PC-9 (cell line): ENCODE measurements around the gene CEP350. TPM values are rescaled to one million over a fixed set of nuclear protein-coding genes. Genes with fewer than 3 reads are reported as not detected.
A peak's percentile ranks its signal among the peaks of the same experiment; 100 is the strongest.

Experiments
- BruUV-seq: library from RNA; stranded (reverse); fragments of 400-500 nt; replicated peaks from 2 replicates; lab custom pipeline; 2021; lab: Mats Ljungman, UMichigan
- CTCF ChIA-PET: fragments of 300-600 bp; sonication (Branson Sonifier 250); formaldehyde crosslinking; loops from one replicate; lab custom pipeline; 2022; ENCODE audit warnings: antibody characterized with exemption; lab: Charles Lee
- POLR2A ChIA-PET: fragments of 300-600 bp; sonication (Branson Sonifier 250); formaldehyde crosslinking; loops from one replicate; lab custom pipeline; 2022; ENCODE audit warnings: antibody characterized with exemption; ENCODE audit not compliant: unreplicated experiment; lab: Charles Lee
- DNase-seq, 2 experiments: peaks; one replicate each; pipeline versions ENCODE4 v3.0.0 to v3.0.0-alpha.2; 2015 to 2022; ENCODE audit warnings: mixed read lengths in 1 of 2
- H2AFZ ChIP-seq: fragments of 200-600 bp; sonication (generic); 2 replicates; pipeline ENCODE4 v1.8.1; 2017; ENCODE audit warnings: antibody characterized with exemption
- H3F3A ChIP-seq: fragments of 200-600 bp; sonication (generic); 2 replicates; pipeline ENCODE4 v1.8.1; 2017; ENCODE audit warnings: antibody characterized with exemption, mild to moderate bottlenecking, low read depth; ENCODE audit not compliant: insufficient read depth
- H3K27ac ChIP-seq: fragments of 200-600 bp; sonication (generic); 2 replicates; pipeline ENCODE4 v1.6.1; 2016; ENCODE audit warnings: mixed run types
- H3K27me3 ChIP-seq: fragments of 200-600 bp; sonication (generic); 2 replicates; pipeline ENCODE4 v1.6.1; 2016; ENCODE audit warnings: low read depth, mixed run types; ENCODE audit not compliant: insufficient read depth
- H3K36me3 ChIP-seq: fragments of 200-600 bp; sonication (generic); 2 replicates; pipeline ENCODE4 v1.6.1; 2016; ENCODE audit warnings: low read depth, mixed run types
- H3K4me1 ChIP-seq: fragments of 200-600 bp; sonication (generic); replicated peaks from 2 replicates; pipeline ENCODE4 v1.6.1; 2016; ENCODE audit warnings: mixed run types; ENCODE audit not compliant: insufficient read depth
- H3K4me2 ChIP-seq: fragments of 200-600 bp; sonication (generic); 2 replicates; pipeline ENCODE4 v1.6.1; 2017; ENCODE audit warnings: mixed run types
- H3K4me3 ChIP-seq: fragments of 200-600 bp; sonication (generic); 2 replicates; pipeline ENCODE4 v1.6.1; 2016; ENCODE audit warnings: mixed run types
- H3K79me2 ChIP-seq: fragments of 200-600 bp; sonication (generic); 2 replicates; pipeline ENCODE4 v1.6.1; 2017; ENCODE audit warnings: low read depth, mixed run types
- H3K9me2 ChIP-seq: fragments of 200-600 bp; sonication (generic); 2 replicates; pipeline ENCODE4 v1.8.1; 2017; ENCODE audit warnings: mild to moderate bottlenecking; ENCODE audit not compliant: insufficient read depth
- H3K9me3 ChIP-seq: fragments of 200-600 bp; sonication (generic); 2 replicates; pipeline ENCODE4 v1.8.1; 2016; ENCODE audit warnings: low read depth; ENCODE audit not compliant: insufficient read depth
- H4K20me1 ChIP-seq: fragments of 200-600 bp; sonication (generic); 2 replicates; pipeline ENCODE4 v1.8.1; 2017; ENCODE audit not compliant: insufficient read depth
- EZH2 ChIP-seq: fragments of 200-600 bp; sonication (generic); IDR thresholded peaks from 2 replicates; pipeline ENCODE4 v1.8.0; 2017; ENCODE audit warnings: antibody characterized with exemption, low read depth
- intact Hi-C: fragments of 100-400 bp; cut with micrococcal nuclease; formaldehyde crosslinking; loops from one replicate; pipeline ENCODE4 v1.10.0; 2022; ENCODE audit not compliant: unreplicated experiment
- total RNA-seq: library from RNA; stranded (reverse); gene quantifications from 2 replicates; pipeline ENCODE4 v1.2.3, GENCODE V29; 2021
- TF ChIP-seq, protein P1 (sequence below): fragments of 200-600 bp; sonication (generic); conservative IDR thresholded peaks from 2 replicates; pipeline ENCODE4 v1.6.1; 2017; ENCODE audit warnings: mixed run types, antibody characterized with exemption, mild to moderate bottlenecking, moderate library complexity

The CEP350 gene
- total RNA-seq, 1 experiment from 2014 or later: 30.6 TPM

DNA sequence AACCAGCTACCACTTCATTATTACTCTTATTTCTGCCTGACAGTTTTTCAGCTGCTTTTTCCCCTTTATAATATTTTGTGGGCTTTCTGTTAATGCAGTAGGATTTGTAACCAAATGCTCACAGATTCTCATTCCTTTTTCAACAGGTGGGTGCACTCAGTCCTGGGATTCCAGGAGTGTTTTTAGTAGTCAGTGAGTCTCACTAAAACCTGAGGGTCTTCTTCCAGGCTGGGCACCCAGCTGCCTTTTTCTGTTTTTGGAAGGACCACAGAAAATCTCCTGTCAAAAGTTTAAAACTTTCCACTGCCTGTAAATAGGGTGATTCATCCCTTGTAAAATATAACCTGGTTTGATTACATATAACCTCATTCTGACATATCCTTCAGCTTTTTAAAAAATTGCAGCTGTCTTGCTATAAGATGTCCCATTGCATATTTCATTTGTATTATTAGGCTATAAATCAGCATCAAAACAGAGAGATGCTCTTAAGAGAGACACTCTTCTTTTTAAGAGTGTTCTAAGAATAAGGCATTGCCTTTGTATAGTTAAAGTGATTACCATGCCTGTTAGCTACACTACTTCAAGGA lies 16.8 kb upstream of the CEP350 start:
- TF ChIP-seq, protein P1, sequence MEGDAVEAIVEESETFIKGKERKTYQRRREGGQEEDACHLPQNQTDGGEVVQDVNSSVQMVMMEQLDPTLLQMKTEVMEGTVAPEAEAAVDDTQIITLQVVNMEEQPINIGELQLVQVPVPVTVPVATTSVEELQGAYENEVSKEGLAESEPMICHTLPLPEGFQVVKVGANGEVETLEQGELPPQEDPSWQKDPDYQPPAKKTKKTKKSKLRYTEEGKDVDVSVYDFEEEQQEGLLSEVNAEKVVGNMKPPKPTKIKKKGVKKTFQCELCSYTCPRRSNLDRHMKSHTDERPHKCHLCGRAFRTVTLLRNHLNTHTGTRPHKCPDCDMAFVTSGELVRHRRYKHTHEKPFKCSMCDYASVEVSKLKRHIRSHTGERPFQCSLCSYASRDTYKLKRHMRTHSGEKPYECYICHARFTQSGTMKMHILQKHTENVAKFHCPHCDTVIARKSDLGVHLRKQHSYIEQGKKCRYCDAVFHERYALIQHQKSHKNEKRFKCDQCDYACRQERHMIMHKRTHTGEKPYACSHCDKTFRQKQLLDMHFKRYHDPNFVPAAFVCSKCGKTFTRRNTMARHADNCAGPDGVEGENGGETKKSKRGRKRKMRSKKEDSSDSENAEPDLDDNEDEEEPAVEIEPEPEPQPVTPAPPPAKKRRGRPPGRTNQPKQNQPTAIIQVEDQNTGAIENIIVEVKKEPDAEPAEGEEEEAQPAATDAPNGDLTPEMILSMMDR: no peak
- no peak for TF ChIP-seq EZH2
- Histone ChIP-seq H3K79me2 (no peaks in the 10 kb centered on the region), H3F3A (peaks cover 4% of the 10 kb centered on the region; the same call in 1 of the 2 replicates), H3K9me3 (no peaks in the 10 kb centered on the region), H3K27me3 (no peaks in the 10 kb centered on the region), H3K4me1 (peaks cover 7% of the 10 kb centered on the region; the same call in 1 of the 2 replicates), H3K36me3 (no peaks in the 10 kb centered on the region), H3K27ac (no peak overlapping the region), H3K4me3 (no peak overlapping the region), H3K9me2 (no peaks in the 10 kb centered on the region), H4K20me1 (no peaks in the 10 kb centered on the region), H3K4me2 (no peak overlapping the region), H2AFZ (no peak overlapping the region)
- no TSS peak for BruUV-seq
- CTCF ChIA-PET: no interaction called here
- POLR2A ChIA-PET: interaction anchor here (0.5 kb wide), 1 partner anchor 70 kb away, joined by 10 read pairs; no protein-coding TSS in a partner anchor
- intact Hi-C loops: no loop called here
- DNase-seq: no peak

DNA sequence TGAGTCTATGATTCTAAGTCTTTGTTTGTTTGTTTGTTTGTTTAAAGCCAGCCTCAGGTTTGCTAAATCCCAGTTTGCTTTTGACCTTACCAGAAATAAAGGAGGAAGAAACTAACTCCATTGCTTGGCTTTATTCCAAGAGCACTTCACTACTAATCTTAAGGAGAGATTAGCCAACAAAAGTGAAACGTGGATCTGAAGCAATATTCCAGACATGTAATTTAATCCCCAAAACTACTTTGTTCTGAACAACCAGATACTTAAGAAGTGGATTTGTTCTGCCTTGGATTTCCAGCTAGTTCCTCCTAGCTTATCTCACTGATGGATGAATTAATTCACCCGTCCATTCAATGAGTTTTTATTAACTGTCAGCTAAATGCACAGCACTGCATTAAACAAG lies 15.9 kb upstream of the CEP350 start:
- intact Hi-C loops: no loop called here

DNA sequence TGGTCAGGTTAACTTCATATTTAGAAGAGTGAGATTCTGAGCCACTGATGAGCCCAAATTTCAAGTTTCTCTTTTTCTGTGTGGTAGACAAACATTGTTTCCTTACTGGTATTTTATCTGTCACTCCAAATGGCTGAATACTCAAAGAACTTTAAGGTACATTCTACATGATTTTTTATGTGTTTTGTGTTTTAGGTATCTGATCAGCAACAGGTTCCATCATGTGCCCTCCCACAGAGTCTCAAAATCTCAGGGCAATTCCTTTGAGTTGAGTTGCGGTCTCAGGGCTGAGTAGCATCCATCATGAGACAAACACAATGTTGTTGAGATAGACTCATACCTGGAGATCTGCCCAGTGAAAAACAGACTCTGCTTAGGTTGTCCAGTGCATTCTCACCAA lies 14.7 kb upstream of the CEP350 start:
- POLR2A ChIA-PET: no interaction called here
- CTCF ChIA-PET: no interaction called here

More for the DNA sequence above, 15.9 kb upstream of the CEP350 start:
- Histone ChIP-seq H3F3A (peaks cover 4% of the 10 kb centered on the region; the same call in 1 of the 2 replicates), H3K4me1 (peaks cover 7% of the 10 kb centered on the region; the same call in 1 of the 2 replicates), H3K27me3 (no peaks in the 10 kb centered on the region), H3K9me3 (no peaks in the 10 kb centered on the region), H3K79me2 (no peaks in the 10 kb centered on the region), H3K4me2 (no peak overlapping the region), H3K4me3 (no peak overlapping the region), H3K9me2 (no peaks in the 10 kb centered on the region), H3K36me3 (no peaks in the 10 kb centered on the region), H3K27ac (no peak overlapping the region), H2AFZ (no peak overlapping the region), H4K20me1 (no peaks in the 10 kb centered on the region)
- ChIA-PET CTCF (no interaction called here), POLR2A (no interaction called here)
- no peak for TF ChIP-seq EZH2
- TF ChIP-seq, protein P1: no peak
- DNase-seq: peak in 1 of 2 experiments; percentile 59
- no TSS peak for BruUV-seq

More for the DNA sequence above, 14.7 kb upstream of the CEP350 start:
- H3K4me3 ChIP-seq: no peak overlapping the region
- H3K36me3 ChIP-seq: no peaks in the 10 kb centered on the region
- peaks cover 4% of the 10 kb centered on the region; the same call in 1 of the 2 replicates for H3F3A ChIP-seq
- BruUV-seq: no TSS peak
- no peaks in the 10 kb centered on the region for H4K20me1 ChIP-seq
- H3K27ac ChIP-seq: no peak overlapping the region
- no peaks in the 10 kb centered on the region for H3K27me3 ChIP-seq
- H3K4me1 ChIP-seq: peaks cover 7% of the 10 kb centered on the region; the same call in 1 of the 2 replicates
- no peak overlapping the region for H2AFZ ChIP-seq
- no peaks in the 10 kb centered on the region for H3K9me2 ChIP-seq
- no peaks in the 10 kb centered on the region for H3K79me2 ChIP-seq
- intact Hi-C loops: no loop called here
- DNase-seq: no peak
- no peak overlapping the region for H3K4me2 ChIP-seq
- TF ChIP-seq, protein P1: no peak
- TF ChIP-seq EZH2: no peak
- no peaks in the 10 kb centered on the region for H3K9me3 ChIP-seq
